ENCODE data around the gene OTUD3. TPM values are rescaled to one million over a fixed set of nuclear protein-coding genes. Genes with fewer than 3 reads are reported as not detected.

The OTUD3 gene
- total and polyA plus RNA-seq, 2 of the 13 experiments (the other 11 are each of a cell fraction or from before 2014, with no cell fraction given): 5.2 to 7.5 TPM

- TF ChIP-seq ZNF468 (CRISPR knock-in tag; IDR thresholded peaks at IDR 0.05) (no peak), NFE2L2 (IDR thresholded peaks at IDR 0.05; ENCODE audit: low read length) (no peak), HMG20A (CRISPR knock-in tag; IDR thresholded peaks at IDR 0.05; ENCODE audit: borderline replicate concordance) (peak; percentile 91; the same call in 1 of the 2 replicates), HBP1 (CRISPR knock-in tag; IDR thresholded peaks at IDR 0.05; ENCODE audit: low read depth) (no peak), RNF219 (CRISPR knock-in tag; IDR thresholded peaks at IDR 0.05) (0 out of 2 replicates have a peak, but pooled peaks have one; percentile 50), IKZF1 (IDR thresholded peaks at IDR 0.05) (no peak), KAT7 (CRISPR knock-in tag; IDR thresholded peaks at IDR 0.05; ENCODE audit: borderline replicate concordance) (no peak), ZNF513 (CRISPR knock-in tag; conservative IDR thresholded peaks at IDR 0.05) (no peak), ZNF616 (CRISPR knock-in tag; IDR thresholded peaks at IDR 0.05; ENCODE audit: low read depth) (no peak), ZIK1 (CRISPR knock-in tag; IDR thresholded peaks at IDR 0.05; ENCODE audit: borderline replicate concordance, low read depth) (no peak), ZBTB38 (CRISPR knock-in tag; IDR thresholded peaks at IDR 0.05) (no peak; the same call in 1 of the 2 replicates), PBX2 (CRISPR knock-in tag; IDR thresholded peaks at IDR 0.05) (no peak), ZNF687 (CRISPR knock-in tag; IDR thresholded peaks at IDR 0.05) (no peak), ZNF639 (CRISPR knock-in tag; conservative IDR thresholded peaks at IDR 0.05) (no peak), ZNF430 (CRISPR knock-in tag; IDR thresholded peaks at IDR 0.05) (no peak), MXD4 (CRISPR knock-in tag; IDR thresholded peaks at IDR 0.05) (no peak), ATM (IDR thresholded peaks at IDR 0.05; ENCODE audit: borderline replicate concordance) (no peak), PAWR (CRISPR knock-in tag; IDR thresholded peaks at IDR 0.05; ENCODE audit: borderline replicate concordance) (no peak)
Measured at GRCh38 chr1:19925342-19926070, 43.3 kb downstream of the OTUD3 start (continued).
